ENCODE data around the gene STK36. TPM values are rescaled to one million over a fixed set of nuclear protein-coding genes. Genes with fewer than 3 reads are reported as not detected.

STK36 gene
- total RNA-seq, 8 experiments from 2014 or later: 12.7 to 93.3 (median 26.0) TPM

GRCh38 chr2:218744615-218745014 is 72.7 kb downstream of the STK36 start:
- Histone ChIP-seq H3K4me1 (replicated peaks in 1 of 2) (peaks cover 2 to 18% of the 10 kb centered on the region in 2 donors), H3K4me3 (no peak overlapping the region), H3K27ac (no peak overlapping the region)
- ATAC-seq (replicated peaks in 6 of 8): no peak
- in situ Hi-C loops (cut with MboI; ENCODE audit: low pct_unique_long_range_greater_than_20kb in 2 of 9, low sequenced_read_pairs in 9 of 9, unreplicated experiment in 9 of 9): no loop called here
- 50 to 100% (median 88%) methylated on average over 1 to 3 of the region's 3 CpGs for WGBS, 10 experiments

- in situ Hi-C loops (cut with MboI; ENCODE audit: low pct_unique_long_range_greater_than_20kb in 2 of 9, low sequenced_read_pairs in 9 of 9, unreplicated experiment in 9 of 9): no loop called here
- peak in 3 of 8 experiments; percentile 2 to 19 (median 13) for ATAC-seq (replicated peaks in 6 of 8)
- WGBS, 10 experiments: 60 to 100% (median 88%) methylated on average over 1 to 5 of the region's 5 CpGs; no CpG with 5 or more reads in 1 of the 10 experiments
- Histone ChIP-seq H3K4me1 (replicated peaks in 1 of 2) (peaks cover 2 to 18% of the 10 kb centered on the region in 2 donors), H3K27ac (peak overlapping the region in 1 of 2 donors; percentile 34), H3K4me3 (no peak overlapping the region)
These were observed 73.3 kb downstream of the STK36 start for GRCh38 chr2:218745160-218745558.

- 53 to 100% (median 96%) methylated on average over 1 to 3 of the region's 10 CpGs; no CpG with 5 or more reads in 4 of the 10 experiments for WGBS, 10 experiments
- peaks cover 2 to 18% of the 10 kb centered on the region in 2 donors for H3K4me1 ChIP-seq (replicated peaks in 1 of 2)
- H3K4me3 ChIP-seq: no peak overlapping the region
- in situ Hi-C loops (cut with MboI; ENCODE audit: low pct_unique_long_range_greater_than_20kb in 2 of 9, low sequenced_read_pairs in 9 of 9, unreplicated experiment in 9 of 9): no loop called here
- peak overlapping the region in 1 of 2 donors; percentile 34 for H3K27ac ChIP-seq
- peak; percentile 80 to 100 (median 99) for ATAC-seq (replicated peaks in 6 of 8)
These were observed 73.9 kb downstream of the STK36 start for GRCh38 chr2:218745559-218746469.

GRCh38 chr2:218746470-218746795 is 74.5 kb downstream of the STK36 start:
- ATAC-seq (replicated peaks in 6 of 8): peak in 2 of 8 experiments; percentile 16 to 27
- H3K4me1 ChIP-seq (replicated peaks in 1 of 2): peaks cover 2 to 18% of the 10 kb centered on the region in 2 donors
- no peak overlapping the region for H3K4me3 ChIP-seq
- H3K27ac ChIP-seq: no peak overlapping the region
- in situ Hi-C loops (cut with MboI; ENCODE audit: low pct_unique_long_range_greater_than_20kb in 2 of 9, low sequenced_read_pairs in 9 of 9, unreplicated experiment in 9 of 9): no loop called here
- 80 to 100% (median 100%) methylated on average over 1 of the region's 1 CpG; no CpG with 5 or more reads in 2 of the 10 experiments for WGBS, 10 experiments

GRCh38 chr2:218746960-218747359 is 75.1 kb downstream of the STK36 start:
- ATAC-seq (replicated peaks in 6 of 8): no peak
- no peak overlapping the region for H3K27ac ChIP-seq
- H3K4me1 ChIP-seq (replicated peaks in 1 of 2): peaks cover 2 to 18% of the 10 kb centered on the region in 2 donors
- H3K4me3 ChIP-seq: no peak overlapping the region
- WGBS, 10 experiments: 70 to 100% (median 92%) methylated on average over 1 to 8 of the region's 10 CpGs; no CpG with 5 or more reads in 4 of the 10 experiments
- in situ Hi-C loops (cut with MboI; ENCODE audit: low pct_unique_long_range_greater_than_20kb in 2 of 9, low sequenced_read_pairs in 9 of 9, unreplicated experiment in 9 of 9): no loop called here

- no peak for ATAC-seq (replicated peaks in 6 of 8)
- no peak overlapping the region for H3K27ac ChIP-seq
- 80 to 100% (median 95%) methylated on average over 1 to 8 of the region's 8 CpGs for WGBS, 10 experiments
- no peak overlapping the region for H3K4me3 ChIP-seq
- in situ Hi-C loops (cut with MboI; ENCODE audit: low pct_unique_long_range_greater_than_20kb in 2 of 9, low sequenced_read_pairs in 9 of 9, unreplicated experiment in 9 of 9): no loop called here
- H3K4me1 ChIP-seq (replicated peaks in 1 of 2): peaks cover 2 to 18% of the 10 kb centered on the region in 2 donors
These were observed 77.0 kb downstream of the STK36 start for GRCh38 chr2:218748741-218749441.

Other genes with a start within 250 kb of the STK36 start
- gene USP37, start 103.7 kb upstream of the STK36 start, total RNA-seq: 10 to 100 TPM in 7 of 8 experiments, 1 to 10 TPM in 1; 5.0 to 20.7 (median 14.3) TPM
- 10 to 100 TPM; 35.9 to 77.5 (median 49.6) TPM for gene CNOT9, start 103.2 kb upstream of the STK36 start, total RNA-seq
- gene PLCD4, start 64.2 kb upstream of the STK36 start, total RNA-seq: 10 to 100 TPM in 3 of 8 experiments, 1 to 10 TPM in 4, under 1 TPM in 1; 0.54 to 14.7 (median 5.4) TPM
- gene ZNF142, start 12.5 kb upstream of the STK36 start, total RNA-seq: 10 to 100 TPM in 7 of 8 experiments, 1 to 10 TPM in 1; 7.4 to 29.1 (median 15.1) TPM
- 10 to 100 TPM; 25.8 to 57.7 (median 38.8) TPM for gene BCS1L, start 12.4 kb upstream of the STK36 start, total RNA-seq
- gene RNF25, start 84 bp upstream of the STK36 start, total RNA-seq: 10 to 100 TPM; 20.9 to 37.9 (median 28.7) TPM
- 10 to 100 TPM; 11.1 to 78.3 (median 23.4) TPM for gene TTLL4, start 38.7 kb downstream of the STK36 start, total RNA-seq
- 100 to 1,000 TPM in 1 of 8 experiments, 10 to 100 TPM in 3, 1 to 10 TPM in 4; 1.0 to 104 (median 7.4) TPM for gene CYP27A1, start 110.1 kb downstream of the STK36 start, total RNA-seq
- 1 to 10 TPM in 2 of 8 experiments, under 1 TPM in 3, not detected in 3; 0.07 to 5.1 (median 0.56) TPM for gene PRKAG3, start 159.7 kb downstream of the STK36 start, total RNA-seq
- under 1 TPM in 3 of 8 experiments, not detected in 5; 0.14 to 0.93 (median 0.24) TPM for gene WNT6, start 187.7 kb downstream of the STK36 start, total RNA-seq
- gene WNT10A, start 208.8 kb downstream of the STK36 start, total RNA-seq: under 1 TPM in 3 of 8 experiments, not detected in 5; 0.11 to 0.81 (median 0.14) TPM

Measured in motor neuron (in vitro differentiated cells).